Activated CD4-positive, alpha-beta T cell treated with anti-CD3 and anti-CD28 coated beads, Interleukin-2, amount 50 U/mL, for 1 hour (primary cell): ENCODE data around the gene DCTN2.
"Not testable (repeated sequence)": the region's sequence is repeated elsewhere in the genome, so short reads cannot be mapped to it uniquely, and the experiment has no call there.

Source experiments
- DNase-seq: peaks from one replicate; pipeline ENCODE4 v3.0.0-alpha.2; 2020

DCTN2 gene

GRCh38 chr12:57546438-57547287 lies at the start of gene DCTN2:
DCTN2 (minus strand) TSS chr12:57547192; CDS start chr12:57547063, 129 bp downstream.
- DNase-seq, result peak; percentile 88

GRCh38 chr12:57593187-57593586 lies 46.2 kb upstream of the DCTN2 start:
- DNase-seq, result no peak

GRCh38 chr12:57592551-57593165 lies 45.7 kb upstream of the DCTN2 start:
- no peak for DNase-seq

- no peak for DNase-seq
These were observed 44.9 kb upstream of the DCTN2 start for GRCh38 chr12:57591782-57592325.

GRCh38 chr12:57590864-57591781 lies 44.1 kb upstream of the DCTN2 start, which contains the start of gene PIP4K2C:
PIP4K2C (plus strand) TSS chr12:57591192; CDS start chr12:57591290, 98 bp downstream.
- DNase-seq, result peak; percentile 65

- DNase-seq, result no peak
These were observed 43.5 kb upstream of the DCTN2 start for GRCh38 chr12:57590479-57590863.

GRCh38 chr12:57588951-57589610 lies 42.1 kb upstream of the DCTN2 start:
- not testable (repeated sequence) for DNase-seq

GRCh38 chr12:57586832-57587429 lies 39.9 kb upstream of the DCTN2 start:
- no peak for DNase-seq

- no peak for DNase-seq
These were observed 39.1 kb upstream of the DCTN2 start for GRCh38 chr12:57586128-57586527.

GRCh38 chr12:57585156-57585555 lies 38.2 kb upstream of the DCTN2 start:
- DNase-seq, result no peak

GRCh38 chr12:57584690-57585089 lies 37.7 kb upstream of the DCTN2 start:
- DNase-seq, result no peak

GRCh38 chr12:57584050-57584449 lies 37.1 kb upstream of the DCTN2 start:
- no peak for DNase-seq

GRCh38 chr12:57583008-57583831 lies 36.2 kb upstream of the DCTN2 start:
- peak; percentile 50 for DNase-seq

- no peak for DNase-seq
These were observed 35.4 kb upstream of the DCTN2 start for GRCh38 chr12:57582440-57582839.

GRCh38 chr12:57581802-57582201 lies 34.8 kb upstream of the DCTN2 start:
- no peak for DNase-seq

- no peak for DNase-seq
These were observed 33.4 kb upstream of the DCTN2 start for GRCh38 chr12:57580466-57580795.

- no peak for DNase-seq
These were observed 32.9 kb upstream of the DCTN2 start for GRCh38 chr12:57579677-57580465.

GRCh38 chr12:57579011-57579410 lies 32.0 kb upstream of the DCTN2 start:
- no peak for DNase-seq

- no peak for DNase-seq
These were observed 31.2 kb upstream of the DCTN2 start for GRCh38 chr12:57577981-57578758.
